HAP-1 (cell line): ENCODE results near the gene SNW1.
"Not testable (repeated sequence)": the region's sequence is repeated elsewhere in the genome, so short reads cannot be mapped to it uniquely, and the experiment has no call there.

Experiments used
- DNase-seq, 2 experiments: peaks; one replicate each; pipeline ENCODE4 v3.0.0-alpha.2; 2016 to 2020; ENCODE audit warnings: low spot score in 2 of 2
- H3K27me3 ChIP-seq: fragments of 250-450 bp; sonication (Bioruptor Pico); 2 replicates; pipeline ENCODE4 v1.5.1; 2020; ENCODE audit warnings: low read depth, mild to moderate bottlenecking, moderate library complexity
- H3K36me3 ChIP-seq: fragments of 250-450 bp; sonication (Bioruptor Pico); replicated peaks from 2 replicates; pipeline ENCODE4 v1.5.1; 2020; ENCODE audit warnings: mild to moderate bottlenecking
- H3K4me1 ChIP-seq: fragments of 250-450 bp; sonication (Bioruptor Pico); 2 replicates; pipeline ENCODE4 v1.5.1; 2020; ENCODE audit warnings: mild to moderate bottlenecking
- H3K4me3 ChIP-seq: fragments of 250-450 bp; sonication (Bioruptor Pico); 2 replicates; pipeline ENCODE4 v1.5.1; 2020; ENCODE audit warnings: mild to moderate bottlenecking, moderate library complexity
- H3K9me3 ChIP-seq: fragments of 250-450 bp; sonication (Bioruptor Pico); 2 replicates; pipeline ENCODE4 v1.5.1; 2020; ENCODE audit warnings: mild to moderate bottlenecking, moderate library complexity
- in situ Hi-C: fragments of 300-500 bp; cut with MboI; formaldehyde crosslinking; loops from 3 replicates; pipeline ENCODE4 v1.14.3; 2020; ENCODE audit warnings: low sequenced_read_pairs, inconsistent platforms, mixed read lengths

The SNW1 gene

DNA sequence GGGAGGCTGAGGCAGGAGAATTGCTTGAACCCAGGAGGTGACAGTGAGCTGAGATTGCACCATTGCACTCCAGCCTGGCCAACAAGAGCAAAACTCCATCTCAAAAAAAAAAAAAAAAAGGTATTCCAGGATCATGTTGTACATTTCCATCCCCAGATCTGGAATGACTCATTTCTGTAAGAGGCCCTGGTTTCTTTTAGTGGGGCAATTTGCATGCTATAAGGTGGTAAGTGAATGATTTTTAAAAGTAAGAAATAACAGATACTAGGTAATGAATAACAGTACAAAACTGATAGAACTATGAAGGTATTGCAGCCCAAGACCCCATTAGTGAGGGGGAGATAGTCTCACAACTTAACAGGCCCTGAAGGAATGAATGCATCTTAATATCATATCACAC is 21.2 kb upstream of the SNW1 start:
- H3K4me1 ChIP-seq: peaks cover 13% of the 10 kb centered on the region
- no peaks in the 10 kb centered on the region for H3K36me3 ChIP-seq
- no peaks in the 10 kb centered on the region for H3K9me3 ChIP-seq
- no peaks in the 10 kb centered on the region for H3K27me3 ChIP-seq
- no peak overlapping the region for H3K4me3 ChIP-seq
- in situ Hi-C loops: no loop called here
- DNase-seq: no peak

- in situ Hi-C loops, H3K9me3 ChIP-seq, H3K36me3 ChIP-seq, H3K4me3 ChIP-seq, DNase-seq, H3K4me1 ChIP-seq, H3K27me3 ChIP-seq: not testable (repeated sequence)
Measured at GRCh38 chr14:77773966-77774365, 13.0 kb upstream of the SNW1 start.

- H3K36me3 ChIP-seq, H3K27me3 ChIP-seq, in situ Hi-C loops, DNase-seq, H3K4me1 ChIP-seq, H3K9me3 ChIP-seq, H3K4me3 ChIP-seq: not testable (repeated sequence)
Measured at GRCh38 chr14:77768442-77769069, 7.6 kb upstream of the SNW1 start.

DNA sequence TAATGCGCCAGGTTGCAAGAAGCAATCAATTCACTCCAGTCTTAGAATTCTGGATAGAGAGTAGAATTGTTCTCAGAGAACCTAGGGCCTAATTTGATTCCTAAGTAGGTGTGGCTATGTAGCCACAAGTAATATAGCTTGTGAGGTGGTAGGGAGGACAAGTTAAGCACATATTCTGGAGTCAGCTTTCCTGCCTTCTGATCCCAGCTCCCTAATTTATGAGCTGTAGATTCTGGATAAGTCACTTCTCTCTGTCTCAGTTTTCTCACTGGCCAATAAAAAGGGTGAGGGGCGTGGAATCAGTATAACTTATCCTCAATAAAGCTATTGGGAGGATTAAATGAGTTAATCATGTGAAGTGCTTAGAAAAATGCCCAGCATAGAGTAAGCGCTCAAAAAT is 3.0 kb upstream of the SNW1 start:
- DNase-seq: no peak
- Histone ChIP-seq H3K9me3 (no peaks in the 10 kb centered on the region), H3K4me3 (no peak overlapping the region), H3K4me1 (peaks cover 15% of the 10 kb centered on the region), H3K36me3 (peaks cover under 1% of the 10 kb centered on the region; the same call in 1 of the 2 replicates), H3K27me3 (no peaks in the 10 kb centered on the region)
- in situ Hi-C loops: no loop called here

DNA sequence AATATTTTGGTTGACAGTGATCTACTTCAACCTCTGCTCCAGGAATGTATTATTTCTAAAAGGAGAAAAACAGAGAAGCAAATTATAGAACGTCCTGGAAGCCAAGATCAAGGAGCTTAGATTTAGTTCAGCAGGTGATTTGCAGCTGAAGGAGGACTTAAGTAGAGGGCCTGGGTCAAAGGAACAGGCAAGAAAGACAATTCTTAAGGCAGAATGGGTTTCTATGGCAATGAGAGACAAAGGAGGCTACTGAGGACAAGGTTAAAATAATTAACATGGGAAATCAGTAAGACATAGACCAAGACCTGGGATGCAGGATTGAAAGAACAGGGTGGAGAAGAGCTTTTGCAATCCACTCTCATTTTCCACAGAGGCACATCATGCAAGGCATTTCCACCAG is 2.4 kb upstream of the SNW1 start:
- no peak overlapping the region for H3K4me3 ChIP-seq
- H3K36me3 ChIP-seq: peaks cover 7% of the 10 kb centered on the region
- H3K27me3 ChIP-seq: no peaks in the 10 kb centered on the region
- no peak for DNase-seq
- peaks cover 15% of the 10 kb centered on the region for H3K4me1 ChIP-seq
- in situ Hi-C loops: no loop called here
- H3K9me3 ChIP-seq: no peaks in the 10 kb centered on the region

DNA sequence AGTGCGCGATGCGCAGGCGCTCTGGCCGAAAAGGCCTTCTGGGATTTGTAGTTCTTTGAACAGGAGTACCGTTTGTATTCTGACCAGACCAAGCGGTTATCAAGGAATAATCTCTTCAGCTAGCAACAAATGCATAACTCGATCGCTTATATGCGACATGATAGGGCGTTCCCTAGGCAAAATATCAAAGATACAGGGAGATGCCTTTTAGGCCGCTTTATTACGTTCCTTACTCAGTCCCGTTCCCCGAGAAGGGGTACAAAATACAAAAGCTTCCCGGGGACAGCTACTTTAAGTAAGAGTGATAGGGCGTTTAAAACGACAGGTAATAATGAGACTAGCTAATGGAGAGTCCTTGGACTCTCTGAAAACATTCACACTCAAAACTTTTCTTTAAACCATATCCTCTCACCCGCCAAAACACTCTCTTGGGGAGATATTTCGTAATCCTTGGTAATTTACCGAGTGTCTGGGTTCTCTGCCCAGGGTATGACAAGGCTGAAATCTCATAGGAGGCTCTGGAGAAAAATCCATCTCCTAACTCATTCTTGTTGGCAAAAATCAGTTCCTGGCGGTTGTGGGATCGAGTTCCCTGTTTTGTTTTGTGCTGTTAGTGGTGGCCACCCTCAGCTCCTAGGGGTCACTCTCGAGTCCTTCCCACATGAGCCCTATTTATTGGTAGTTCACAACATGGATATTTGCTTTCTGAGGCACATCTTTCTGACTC is 412 bp upstream of the SNW1 start:
- in situ Hi-C loops: no loop called here
- Histone ChIP-seq H3K9me3 (no peaks in the 10 kb centered on the region), H3K4me3 (peak overlapping the region; percentile 76), H3K27me3 (no peaks in the 10 kb centered on the region), H3K36me3 (peaks cover 7% of the 10 kb centered on the region), H3K4me1 (peaks cover 15% of the 10 kb centered on the region)
- DNase-seq: peak; percentile 50 to 97

DNA sequence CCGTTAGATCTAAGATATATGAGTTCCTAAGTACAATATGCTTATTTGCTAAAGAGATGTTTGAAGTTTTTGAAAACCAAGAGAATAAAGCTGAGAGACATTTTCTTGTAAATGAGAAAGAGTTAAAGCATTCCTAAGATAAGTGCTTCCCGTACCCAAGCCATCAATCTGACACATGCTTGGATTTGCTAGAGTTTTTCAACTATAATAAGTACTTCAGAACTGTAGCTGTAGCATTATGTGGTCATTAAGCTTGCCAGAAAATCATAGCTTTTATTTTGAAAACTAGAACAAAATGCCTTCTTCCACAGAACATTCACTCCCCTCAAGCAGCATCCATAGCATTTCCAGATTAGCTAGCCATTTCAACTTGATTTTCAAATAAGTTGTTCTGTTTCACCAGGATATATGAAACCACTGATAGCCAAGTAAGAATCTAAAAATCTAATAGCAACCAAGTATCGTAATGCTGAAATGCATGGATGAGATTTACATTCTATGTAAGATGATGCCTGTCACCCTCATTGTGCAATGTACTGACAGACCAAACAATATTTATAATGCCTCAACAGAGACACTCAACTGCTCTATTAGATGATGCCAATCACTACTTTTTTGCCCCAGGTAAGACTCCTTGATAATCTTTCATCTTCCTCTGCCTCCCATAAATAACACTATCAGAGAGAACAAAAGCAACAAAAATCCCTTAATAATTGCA is 8.0 kb downstream of the SNW1 start:
- in situ Hi-C loops: no loop called here
- H3K36me3 ChIP-seq: peaks cover 62% of the 10 kb centered on the region
- no peaks in the 10 kb centered on the region for H3K9me3 ChIP-seq
- DNase-seq: no peak
- H3K4me3 ChIP-seq: no peak overlapping the region
- no peaks in the 10 kb centered on the region for H3K27me3 ChIP-seq
- H3K4me1 ChIP-seq: no peaks in the 10 kb centered on the region

DNA sequence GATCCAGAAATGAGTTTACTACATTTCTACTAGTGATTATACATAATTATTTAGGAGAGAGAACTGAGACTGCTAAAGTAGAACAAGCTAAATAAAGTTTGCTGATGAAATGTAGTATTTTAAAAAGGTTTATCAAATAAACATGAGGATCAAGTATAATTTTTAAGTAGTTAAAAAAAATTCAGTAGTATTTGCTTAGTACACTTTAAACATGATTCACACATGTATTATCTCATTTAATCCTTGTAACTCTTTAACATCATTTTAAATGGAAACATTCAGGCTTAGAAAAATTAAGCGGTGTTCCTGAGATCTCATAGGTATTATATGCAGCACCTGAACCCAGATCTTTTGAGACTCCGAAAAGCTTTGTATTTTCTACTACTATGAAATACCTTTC is 8.7 kb downstream of the SNW1 start:
- no peak for DNase-seq
- Histone ChIP-seq H3K9me3 (no peaks in the 10 kb centered on the region), H3K4me3 (no peak overlapping the region), H3K36me3 (peaks cover 62% of the 10 kb centered on the region), H3K4me1 (no peaks in the 10 kb centered on the region), H3K27me3 (no peaks in the 10 kb centered on the region)
- in situ Hi-C loops: no loop called here

DNA sequence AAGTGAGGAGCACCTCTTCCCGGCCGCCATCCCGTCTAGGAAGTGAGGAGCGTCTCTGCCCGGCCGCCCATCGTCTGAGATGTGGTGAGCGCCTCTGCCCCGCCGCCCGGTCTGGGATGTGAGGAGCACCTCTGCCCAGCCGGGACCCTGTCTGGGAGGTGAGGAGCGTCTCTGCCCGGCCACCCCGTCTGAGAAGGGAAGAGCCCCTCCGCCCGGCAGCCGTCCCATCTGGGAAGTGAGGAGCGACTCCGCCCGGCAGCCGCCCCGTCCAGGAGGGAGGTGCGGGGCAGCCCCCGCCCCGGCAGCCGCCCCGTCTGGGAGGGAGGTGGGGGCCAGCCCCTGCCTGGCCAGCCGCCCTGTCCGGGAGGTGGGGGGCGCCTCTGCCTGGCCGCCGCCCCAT is 13.5 kb downstream of the SNW1 start:
- H3K9me3 ChIP-seq, in situ Hi-C loops, H3K4me1 ChIP-seq, H3K27me3 ChIP-seq, H3K4me3 ChIP-seq, DNase-seq: not testable (repeated sequence)
- H3K36me3 ChIP-seq: peaks cover 63% of the 10 kb centered on the region

- Histone ChIP-seq H3K27me3 (no peaks in the 10 kb centered on the region), H3K4me1 (no peaks in the 10 kb centered on the region), H3K36me3 (peaks cover 61% of the 10 kb centered on the region), H3K4me3 (no peak overlapping the region), H3K9me3 (no peaks in the 10 kb centered on the region)
- no peak for DNase-seq
- in situ Hi-C loops: no loop called here
Measured at GRCh38 chr14:77746064-77746702, 14.8 kb downstream of the SNW1 start.

DNA sequence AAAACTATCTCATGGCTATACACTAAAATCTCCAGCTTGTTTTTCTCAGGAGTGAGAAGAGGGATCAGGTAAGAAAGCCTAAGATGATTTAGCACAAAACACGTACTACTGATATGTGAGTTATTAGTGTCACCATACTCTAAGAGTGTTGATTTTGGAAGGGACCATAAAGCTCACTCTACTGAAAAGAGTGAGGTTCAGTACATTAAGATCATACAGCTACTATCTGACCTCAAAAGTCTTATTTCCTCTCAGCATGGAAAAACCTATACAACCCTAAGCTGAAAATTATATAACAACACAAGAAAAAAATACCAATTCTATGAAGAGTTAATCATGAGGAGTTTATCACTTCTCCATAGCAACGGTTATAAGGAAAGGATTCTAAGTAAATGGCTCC is 19.5 kb downstream of the SNW1 start:
- H3K27me3 ChIP-seq: no peaks in the 10 kb centered on the region
- no peaks in the 10 kb centered on the region for H3K4me1 ChIP-seq
- no peaks in the 10 kb centered on the region for H3K9me3 ChIP-seq
- H3K4me3 ChIP-seq: no peak overlapping the region
- in situ Hi-C loops: no loop called here
- peaks cover 61% of the 10 kb centered on the region for H3K36me3 ChIP-seq
- DNase-seq: no peak

GRCh38 chr14:77738559-77739250 is 22.3 kb downstream of the SNW1 start:
- Histone ChIP-seq H3K27me3 (no peaks in the 10 kb centered on the region), H3K4me3 (no peak overlapping the region), H3K9me3 (no peaks in the 10 kb centered on the region), H3K4me1 (no peaks in the 10 kb centered on the region), H3K36me3 (peaks cover 69% of the 10 kb centered on the region)
- DNase-seq: no peak
- in situ Hi-C loops: no loop called here

- H3K9me3 ChIP-seq: no peaks in the 10 kb centered on the region
- H3K36me3 ChIP-seq: peaks cover 93% of the 10 kb centered on the region
- H3K4me1 ChIP-seq: no peaks in the 10 kb centered on the region
- H3K27me3 ChIP-seq: no peaks in the 10 kb centered on the region
- H3K4me3 ChIP-seq: no peak overlapping the region
- in situ Hi-C loops: no loop called here
- no peak for DNase-seq
Measured at GRCh38 chr14:77730976-77731497, 29.9 kb downstream of the SNW1 start.
